H9 (cell line): ENCODE measurements around the gene ASB8. TPM values are rescaled to one million over a fixed set of nuclear protein-coding genes. Genes with fewer than 3 reads are reported as not detected.

Experiments
- DNase-seq: peaks from one replicate; pipeline ENCODE4 v3.0.0-alpha.2; 2017
- H2AFZ ChIP-seq: one replicate; pipeline ENCODE4 v1.6.1; 2013; ENCODE audit warnings: mild to moderate bottlenecking, low read length, control low read depth, moderate library complexity
- H2AK5ac ChIP-seq: 2 replicates; pipeline ENCODE4 v1.6.1; 2013; ENCODE audit warnings: low read length, control low read depth, mixed read lengths; ENCODE audit not compliant: insufficient read length
- H2BK120ac ChIP-seq: one replicate; pipeline ENCODE4 v1.6.1; 2013; ENCODE audit warnings: low read depth, mild to moderate bottlenecking, low read length, control low read depth, inconsistent platforms; ENCODE audit not compliant: poor library complexity, severe bottlenecking
- H2BK12ac ChIP-seq: 2 replicates; pipeline ENCODE4 v1.6.1; 2013; ENCODE audit warnings: low read length, control low read depth, mixed read lengths, low read depth; ENCODE audit not compliant: insufficient read length
- H2BK15ac ChIP-seq: 2 replicates; pipeline ENCODE4 v1.6.1; 2013; ENCODE audit warnings: low read depth, low read length, control low read depth
- H2BK20ac ChIP-seq: one replicate; pipeline ENCODE4 v1.6.1; 2013; ENCODE audit warnings: low read depth, mild to moderate bottlenecking, low read length, control low read depth, inconsistent platforms; ENCODE audit not compliant: poor library complexity, severe bottlenecking
- H2BK5ac ChIP-seq: 2 replicates; pipeline ENCODE4 v1.6.1; 2013; ENCODE audit warnings: low read length, control low read depth, mixed read lengths; ENCODE audit not compliant: insufficient read length
- H3K14ac ChIP-seq: 2 replicates; pipeline ENCODE4 v1.6.1; 2013; ENCODE audit warnings: low read length, control low read depth; ENCODE audit not compliant: insufficient read depth
- H3K18ac ChIP-seq: 2 replicates; pipeline ENCODE4 v1.6.1; 2013; ENCODE audit warnings: low read depth, mild to moderate bottlenecking, mixed read lengths, low read length, control low read depth; ENCODE audit not compliant: insufficient read length
- H3K23ac ChIP-seq: 2 replicates; pipeline ENCODE4 v1.6.1; 2013; ENCODE audit warnings: low read length, control low read depth, mixed read lengths, low read depth; ENCODE audit not compliant: insufficient read length
- H3K23me2 ChIP-seq: 2 replicates; pipeline ENCODE4 v1.6.1; 2013; ENCODE audit warnings: low read depth, mild to moderate bottlenecking, mixed read lengths, low read length, control low read depth; ENCODE audit not compliant: insufficient read length, poor library complexity, severe bottlenecking
- H3K27ac ChIP-seq: 2 replicates; pipeline ENCODE4 v1.5.1; 2013; ENCODE audit warnings: low read length, control low read depth, mixed read lengths, low read depth; ENCODE audit not compliant: insufficient read length
- H3K27me3 ChIP-seq: 2 replicates; pipeline ENCODE4 v1.6.1; 2013; ENCODE audit warnings: low read length, control low read depth, inconsistent platforms; ENCODE audit not compliant: insufficient read depth
- H3K4ac ChIP-seq: 2 replicates; pipeline ENCODE4 v1.6.1; 2013; ENCODE audit warnings: low read depth, mild to moderate bottlenecking, control low read depth, inconsistent platforms, low read length, moderate library complexity
- H3K4me1 ChIP-seq: 2 replicates; pipeline ENCODE4 v1.6.1; 2013; ENCODE audit warnings: low read length, control low read depth, inconsistent platforms; ENCODE audit not compliant: insufficient read depth
- H3K4me2 ChIP-seq: 2 replicates; pipeline ENCODE4 v1.6.1; 2013; ENCODE audit warnings: low read length, control low read depth, mixed read lengths; ENCODE audit not compliant: insufficient read length, insufficient read depth
- H3K56ac ChIP-seq: 2 replicates; pipeline ENCODE4 v1.6.1; 2013; ENCODE audit warnings: low read depth, mild to moderate bottlenecking, mixed read lengths, low read length, control low read depth; ENCODE audit not compliant: insufficient read length
- H3K79me1 ChIP-seq: 2 replicates; pipeline ENCODE4 v1.6.1; 2013; ENCODE audit warnings: low read depth, mild to moderate bottlenecking, moderate library complexity, low read length, control low read depth, inconsistent platforms; ENCODE audit not compliant: insufficient read depth, poor library complexity, severe bottlenecking
- H3K79me2 ChIP-seq: 2 replicates; pipeline ENCODE4 v1.6.1; 2013; ENCODE audit warnings: low read length, control low read depth, inconsistent platforms; ENCODE audit not compliant: insufficient read depth
- H3K9ac ChIP-seq: 2 replicates; pipeline ENCODE4 v1.6.1; 2013; ENCODE audit warnings: low read length, control low read depth, mixed read lengths; ENCODE audit not compliant: insufficient read length; ENCODE audit errors: extremely low read depth
- H3K9me3 ChIP-seq: one replicate; pipeline ENCODE4 v1.6.1; 2013; ENCODE audit warnings: low read depth, low read length, inconsistent platforms; ENCODE audit not compliant: control insufficient read depth
- H3T11ph ChIP-seq: one replicate; pipeline ENCODE4 v1.6.1; 2013; ENCODE audit warnings: mild to moderate bottlenecking, low read length, control low read depth, inconsistent platforms
- H4K20me1 ChIP-seq: one replicate; pipeline ENCODE4 v1.6.1; 2013; ENCODE audit not compliant: control insufficient read depth, insufficient read length, insufficient read depth
- H4K5ac ChIP-seq: 2 replicates; pipeline ENCODE4 v1.6.1; 2013; ENCODE audit warnings: low read depth, mild to moderate bottlenecking, mixed read lengths, low read length, control low read depth; ENCODE audit not compliant: insufficient read length
- H4K8ac ChIP-seq: replicated peaks from 2 replicates; pipeline ENCODE4 v1.6.1; 2013; ENCODE audit warnings: low read length, control low read depth, mixed read lengths, low read depth; ENCODE audit not compliant: insufficient read length
- H4K91ac ChIP-seq: 2 replicates; pipeline ENCODE4 v1.6.1; 2013; ENCODE audit warnings: low read depth, mild to moderate bottlenecking, moderate library complexity, mixed read lengths, low read length, control low read depth; ENCODE audit not compliant: insufficient read length
- H3K27ac Mint-ChIP-seq, 3 experiments: 2 replicates in 2 of 3; 3 replicates in 1 of 3; pipeline ENCODE4 v1.8.0; 2020 to 2021; ENCODE audit warnings: mixed read lengths in 3 of 3, mild to moderate bottlenecking in 1 of 3, moderate library complexity in 1 of 3
- H3K27me3 Mint-ChIP-seq: 2 replicates; pipeline ENCODE4 v1.8.0; 2021; ENCODE audit warnings: low read depth, mild to moderate bottlenecking, moderate library complexity, mixed read lengths
- H3K36me3 Mint-ChIP-seq, 3 experiments: 2 replicates in 2 of 3; 3 replicates in 1 of 3; pipeline ENCODE4 v1.8.0; 2020 to 2021; ENCODE audit warnings: low read depth in 3 of 3, mixed read lengths in 3 of 3; ENCODE audit not compliant: insufficient read depth in 1 of 3
- H3K4me1 Mint-ChIP-seq, 2 experiments: 2 replicates each; pipeline ENCODE4 v1.8.0; 2020; ENCODE audit warnings: mixed read lengths in 2 of 2
- H3K4me3 Mint-ChIP-seq, 2 experiments: 2 replicates in 1 of 2; 3 replicates in 1 of 2; pipeline ENCODE4 v1.8.0; 2020 to 2021; ENCODE audit warnings: mild to moderate bottlenecking in 2 of 2, mixed read lengths in 2 of 2, moderate library complexity in 1 of 2
- H3K9me3 Mint-ChIP-seq, 2 experiments: 2 replicates in 1 of 2; 3 replicates in 1 of 2; pipeline ENCODE4 v1.8.0; 2020; ENCODE audit warnings: mild to moderate bottlenecking in 2 of 2, mixed read lengths in 2 of 2, moderate library complexity in 1 of 2
- CTCF ChIP-seq: fragments of 200-600 bp; sonication (generic); conservative IDR thresholded peaks from 3 replicates; pipeline ENCODE4 v1.8.0; 2021; ENCODE audit warnings: antibody characterized with exemption, mild to moderate bottlenecking
- WGBS: extraction: QIAGEN DNeasy Blood & Tissue Kit; methylation state at CpG from one replicate; pipeline ENCODE4 v1.1.7; 2013; ENCODE audit warnings: missing lambda C conversion rate, low lambda C conversion rate, mixed read lengths; ENCODE audit not compliant: insufficient read length; ENCODE audit errors: extremely low coverage; 5-methylcytosine and 5-hydroxymethylcytosine counted together
- total RNA-seq: library from RNA; stranded (reverse); gene quantifications from 2 replicates; pipeline ENCODE4 v1.2.1, GENCODE V29; 2021

Gene ASB8
- total RNA-seq, 1 experiment from 2014 or later, result 10.9 TPM

GRCh38 chr12:48202766-48203165 lies 45.5 kb upstream of the ASB8 start:
- Mint-ChIP-seq H3K4me1 (peaks cover 3 to 4% of the 10 kb centered on the region in 2 experiments; a peak in 2 of 4 replicates), H3K9me3 (peaks cover 36 to 64% of the 10 kb centered on the region in 2 experiments), H3K36me3 (peaks cover 18 to 24% (median 18%) of the 10 kb centered on the region in 3 experiments; a peak in 6 of 7 replicates), H3K27me3 (peaks cover 81% of the 10 kb centered on the region), H3K27ac (no peak overlapping the region), H3K4me3 (no peak overlapping the region)
- Histone ChIP-seq H3K4ac (no peak overlapping the region), H4K20me1 (no peaks in the 10 kb centered on the region), H4K5ac (no peak overlapping the region), H2BK20ac (no peak overlapping the region), H3K23ac (no peak overlapping the region), H3K9me3 (no peaks in the 10 kb centered on the region), H2AFZ (no peak overlapping the region), H3T11ph (no peak overlapping the region), H2AK5ac (no peak overlapping the region), H3K56ac (no peak overlapping the region), H3K14ac (no peak overlapping the region), H3K79me2 (no peaks in the 10 kb centered on the region), H3K27me3 (peaks cover 4% of the 10 kb centered on the region; the same call in 1 of the 2 replicates), H3K4me1 (no peaks in the 10 kb centered on the region), H3K27ac (no peak overlapping the region), H4K8ac (no peak overlapping the region), H3K4me2 (no peak overlapping the region), H3K9ac (no peak overlapping the region), H3K79me1 (no peaks in the 10 kb centered on the region), H3K18ac (no peak overlapping the region), H2BK120ac (no peak overlapping the region), H3K23me2 (peaks cover 7% of the 10 kb centered on the region), H2BK12ac (no peak overlapping the region), H2BK5ac (no peak overlapping the region), H4K91ac (no peak overlapping the region), H2BK15ac (no peak overlapping the region)
- no peak for DNase-seq
- TF ChIP-seq CTCF, result no peak
- no CpG with 5 or more reads among the region's 8 CpGs for WGBS
